ENCODE measurements around the gene CRISP1. TPM values are rescaled to one million over a fixed set of nuclear protein-coding genes. Genes with fewer than 3 reads are reported as not detected.

CRISP1 gene
- total and polyA plus RNA-seq, 2 of the 13 experiments (the other 11 are each of a cell fraction or from before 2014, with no cell fraction given), result not detected

DNA sequence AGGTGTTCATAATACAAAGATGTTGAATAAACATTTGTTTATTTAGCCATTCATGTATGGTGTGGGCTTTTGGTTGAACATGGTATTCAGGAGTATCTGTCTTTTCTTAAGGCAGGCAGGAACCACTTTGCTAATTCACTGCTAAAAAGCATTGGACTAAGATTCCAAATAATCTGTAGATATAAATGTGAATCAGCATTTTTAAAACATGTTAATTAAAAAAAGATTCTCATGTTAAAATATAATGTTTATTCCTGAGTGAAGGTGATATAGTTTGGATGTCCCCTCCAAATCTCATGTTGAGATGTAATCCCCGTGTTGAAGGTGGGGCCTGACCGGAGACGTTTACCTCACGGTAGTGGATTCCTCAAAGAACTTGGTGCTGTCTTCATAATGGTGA is 19.3 kb downstream of the CRISP1 start:
- no peak for FAIRE-seq
- CTCF ChIA-PET (ENCODE audit: low intra/inter-chr PET ratio, low total read pairs), result no interaction called here
- no peak overlapping the region for H3K4me3 ChIP-seq (replicated peaks in 1 of 3; ENCODE audit: insufficient read depth in 1 of 3, low read depth in 2 of 3, low read length in 3 of 3)
- no peaks in the 10 kb centered on the region for H3K79me2 ChIP-seq (ENCODE audit: insufficient read depth, low read length)
- in situ Hi-C loops (cut with HindIII; ENCODE audit: extremely low pct_ligation_motif_present, low pct_unique_long_range_greater_than_20kb), result loop anchor here (5.0 kb wide), 1 partner anchor 225 kb away; no protein-coding TSS in a partner anchor
- no peaks in the 10 kb centered on the region for H4K20me1 ChIP-seq (ENCODE audit: insufficient read depth, low read length)
- no peak for ATAC-seq
- no peak overlapping the region for H3K4me2 ChIP-seq (ENCODE audit: low read depth, low read length)
- H3K27ac ChIP-seq (ENCODE audit: extremely low read length, insufficient read depth, low read length), result no peak overlapping the region
- H2AFZ ChIP-seq (ENCODE audit: low read length), result no peak overlapping the region
- no peaks in the 10 kb centered on the region for H3K27me3 ChIP-seq (ENCODE audit: control insufficient read depth in 1 of 2, insufficient read depth in 2 of 2, low read length in 2 of 2)
- H3K9ac ChIP-seq (ENCODE audit: insufficient read depth, low read depth, low read length), result no peak overlapping the region
- intact Hi-C loops (cut with micrococcal nuclease; ENCODE audit: unreplicated experiment), result loop anchor here (5.0 to 10.0 kb wide), 2 partner anchors 72 to 240 kb away; no protein-coding TSS in a partner anchor
- POLR2A ChIA-PET, result no interaction called here
- TF ChIP-seq ZNF580 (CRISPR knock-in tag; IDR thresholded peaks at IDR 0.05; ENCODE audit: borderline replicate concordance, low read depth) (no peak), MEIS1 (CRISPR knock-in tag; IDR thresholded peaks at IDR 0.05; ENCODE audit: borderline replicate concordance) (no peak), NR2F1 (CRISPR knock-in tag; IDR thresholded peaks at IDR 0.05) (no peak), ETS1 (CRISPR knock-in tag; IDR thresholded peaks at IDR 0.05) (no peak), ZNF672 (CRISPR knock-in tag; IDR thresholded peaks at IDR 0.05) (no peak), CTCF (CRISPR knock-in tag; IDR thresholded peaks at IDR 0.05) (no peak), PLRG1 (conservative IDR thresholded peaks at IDR 0.05) (no peak)
- TF ChIP-seq, protein P1, sequence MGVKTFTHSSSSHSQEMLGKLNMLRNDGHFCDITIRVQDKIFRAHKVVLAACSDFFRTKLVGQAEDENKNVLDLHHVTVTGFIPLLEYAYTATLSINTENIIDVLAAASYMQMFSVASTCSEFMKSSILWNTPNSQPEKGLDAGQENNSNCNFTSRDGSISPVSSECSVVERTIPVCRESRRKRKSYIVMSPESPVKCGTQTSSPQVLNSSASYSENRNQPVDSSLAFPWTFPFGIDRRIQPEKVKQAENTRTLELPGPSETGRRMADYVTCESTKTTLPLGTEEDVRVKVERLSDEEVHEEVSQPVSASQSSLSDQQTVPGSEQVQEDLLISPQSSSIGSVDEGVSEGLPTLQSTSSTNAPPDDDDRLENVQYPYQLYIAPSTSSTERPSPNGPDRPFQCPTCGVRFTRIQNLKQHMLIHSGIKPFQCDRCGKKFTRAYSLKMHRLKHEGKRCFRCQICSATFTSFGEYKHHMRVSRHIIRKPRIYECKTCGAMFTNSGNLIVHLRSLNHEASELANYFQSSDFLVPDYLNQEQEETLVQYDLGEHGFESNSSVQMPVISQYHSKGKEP (CRISPR knock-in tag; IDR thresholded peaks at IDR 0.05), result no peak
- no peaks in the 10 kb centered on the region for H3K4me1 ChIP-seq (ENCODE audit: insufficient read depth, low read length)
- no peak for DNase-seq (ENCODE audit: low spot score)
- no peaks in the 10 kb centered on the region for H3K36me3 ChIP-seq (replicated peaks in 1 of 2; ENCODE audit: control insufficient read depth in 1 of 2, insufficient read depth in 2 of 2, low read length in 2 of 2)
- no peaks in the 10 kb centered on the region for H3K9me3 ChIP-seq (ENCODE audit: low read length)
- WGBS (ENCODE audit: low lambda C conversion rate), result 19% methylated on average over 4 of the region's 4 CpGs
- BruUV-seq (replicated peaks), result no TSS peak

Data from HepG2 (cell line).